Adipocyte (in vitro differentiated cells): Measurements from ENCODE around the gene HPCAL4.

Experiments
- DNase-seq: peaks from one replicate; pipeline ENCODE4 v3.0.0-alpha.2; 2015; ENCODE audit warnings: low read depth
- H3K27me3 ChIP-seq: replicated peaks from 2 replicates; pipeline ENCODE4 v1.7.0; 2013; ENCODE audit warnings: mild to moderate bottlenecking, low read length, moderate library complexity; ENCODE audit not compliant: control insufficient read depth, insufficient read depth
- H3K36me3 ChIP-seq: 2 replicates; pipeline ENCODE4 v1.7.0; 2013; ENCODE audit warnings: low read length, mild to moderate bottlenecking, moderate library complexity; ENCODE audit not compliant: control insufficient read depth, insufficient read depth, severe bottlenecking
- H3K4me1 ChIP-seq: 2 replicates; pipeline ENCODE4 v1.7.0; 2013; ENCODE audit warnings: mild to moderate bottlenecking, low read length, moderate library complexity; ENCODE audit not compliant: control insufficient read depth, insufficient read depth
- H3K4me3 ChIP-seq: 2 replicates; pipeline ENCODE4 v1.7.0; 2013; ENCODE audit warnings: mild to moderate bottlenecking, low read length, moderate library complexity
- H3K9ac ChIP-seq: 2 replicates; pipeline ENCODE4 v1.7.0; 2013; ENCODE audit warnings: mild to moderate bottlenecking, low read length, moderate library complexity
- H3K9me3 ChIP-seq: 2 replicates; pipeline ENCODE4 v1.7.0; 2013; ENCODE audit warnings: mild to moderate bottlenecking, low read length, moderate library complexity; ENCODE audit not compliant: control insufficient read depth

HPCAL4 gene

GRCh38 chr1:39659110-39659509 lies 32.1 kb downstream of the HPCAL4 start:
- Histone ChIP-seq H3K4me1 (peaks cover 7% of the 10 kb centered on the region), H3K27me3 (peaks cover 64% of the 10 kb centered on the region), H3K9ac (no peak overlapping the region), H3K4me3 (no peak overlapping the region), H3K36me3 (no peaks in the 10 kb centered on the region), H3K9me3 (no peaks in the 10 kb centered on the region)
- DNase-seq, result no peak

GRCh38 chr1:39657923-39658485 lies 33.2 kb downstream of the HPCAL4 start:
- Histone ChIP-seq H3K9ac (no peak overlapping the region), H3K36me3 (no peaks in the 10 kb centered on the region), H3K9me3 (no peaks in the 10 kb centered on the region), H3K4me1 (peaks cover 11% of the 10 kb centered on the region), H3K4me3 (no peak overlapping the region), H3K27me3 (peaks cover 58% of the 10 kb centered on the region)
- peak; percentile 67 for DNase-seq

- peaks cover 13% of the 10 kb centered on the region for H3K4me1 ChIP-seq
- H3K4me3 ChIP-seq, result no peak overlapping the region
- H3K9ac ChIP-seq, result no peak overlapping the region
- no peaks in the 10 kb centered on the region for H3K9me3 ChIP-seq
- no peak for DNase-seq
- peaks cover 52% of the 10 kb centered on the region for H3K27me3 ChIP-seq
- H3K36me3 ChIP-seq, result no peaks in the 10 kb centered on the region
Observed at GRCh38 chr1:39657402-39657801, 33.8 kb downstream of the HPCAL4 start.

GRCh38 chr1:39656391-39656790 lies 34.8 kb downstream of the HPCAL4 start:
- Histone ChIP-seq H3K4me3 (no peak overlapping the region), H3K4me1 (peaks cover 13% of the 10 kb centered on the region), H3K27me3 (peaks cover 42% of the 10 kb centered on the region), H3K9me3 (no peaks in the 10 kb centered on the region), H3K9ac (no peak overlapping the region), H3K36me3 (no peaks in the 10 kb centered on the region)
- DNase-seq, result no peak

GRCh38 chr1:39655578-39656268 lies 35.5 kb downstream of the HPCAL4 start:
- H3K27me3 ChIP-seq, result peaks cover 38% of the 10 kb centered on the region

GRCh38 chr1:39654291-39654690 lies 36.9 kb downstream of the HPCAL4 start:
- no peak overlapping the region for H3K9ac ChIP-seq
- H3K4me3 ChIP-seq, result no peak overlapping the region
- no peaks in the 10 kb centered on the region for H3K9me3 ChIP-seq
- no peaks in the 10 kb centered on the region for H3K36me3 ChIP-seq
- DNase-seq, result no peak
- peaks cover 30% of the 10 kb centered on the region for H3K27me3 ChIP-seq
- H3K4me1 ChIP-seq, result peaks cover 13% of the 10 kb centered on the region

More at GRCh38 chr1:39655578-39656268, 35.5 kb downstream of the HPCAL4 start:
- Histone ChIP-seq H3K36me3 (no peaks in the 10 kb centered on the region), H3K9me3 (no peaks in the 10 kb centered on the region), H3K4me3 (no peak overlapping the region), H3K9ac (no peak overlapping the region), H3K4me1 (peaks cover 13% of the 10 kb centered on the region)
- DNase-seq, result no peak

GRCh38 chr1:39653546-39654031 lies 37.6 kb downstream of the HPCAL4 start:
- Histone ChIP-seq H3K4me3 (no peak overlapping the region), H3K36me3 (no peaks in the 10 kb centered on the region), H3K9me3 (no peaks in the 10 kb centered on the region), H3K4me1 (peaks cover 16% of the 10 kb centered on the region), H3K27me3 (peaks cover 28% of the 10 kb centered on the region), H3K9ac (no peak overlapping the region)
- peak; percentile 88 for DNase-seq

GRCh38 chr1:39652554-39652953 lies 38.7 kb downstream of the HPCAL4 start:
- Histone ChIP-seq H3K27me3 (peaks cover 37% of the 10 kb centered on the region), H3K9ac (no peak overlapping the region)
- DNase-seq, result no peak

GRCh38 chr1:39652105-39652504 lies 39.1 kb downstream of the HPCAL4 start:
- Histone ChIP-seq H3K36me3 (no peaks in the 10 kb centered on the region), H3K4me1 (peaks cover 18% of the 10 kb centered on the region), H3K4me3 (no peak overlapping the region), H3K9ac (no peak overlapping the region), H3K9me3 (no peaks in the 10 kb centered on the region), H3K27me3 (peaks cover 37% of the 10 kb centered on the region)
- DNase-seq, result no peak

More at GRCh38 chr1:39652554-39652953, 38.7 kb downstream of the HPCAL4 start:
- no peak overlapping the region for H3K4me3 ChIP-seq
- H3K9me3 ChIP-seq, result no peaks in the 10 kb centered on the region
- H3K4me1 ChIP-seq, result peaks cover 18% of the 10 kb centered on the region
- H3K36me3 ChIP-seq, result no peaks in the 10 kb centered on the region

- Histone ChIP-seq H3K36me3 (no peaks in the 10 kb centered on the region), H3K9ac (no peak overlapping the region), H3K27me3 (peaks cover 25% of the 10 kb centered on the region), H3K4me1 (peaks cover 25% of the 10 kb centered on the region), H3K4me3 (no peak overlapping the region), H3K9me3 (no peaks in the 10 kb centered on the region)
- DNase-seq, result no peak
Observed at GRCh38 chr1:39650431-39650830, 40.8 kb downstream of the HPCAL4 start.

GRCh38 chr1:39649636-39650185 lies 41.5 kb downstream of the HPCAL4 start:
- Histone ChIP-seq H3K36me3 (no peaks in the 10 kb centered on the region), H3K4me1 (peaks cover 24% of the 10 kb centered on the region), H3K27me3 (peaks cover 23% of the 10 kb centered on the region), H3K4me3 (no peak overlapping the region), H3K9ac (no peak overlapping the region), H3K9me3 (no peaks in the 10 kb centered on the region)
- no peak for DNase-seq
